Heart left ventricle (tissue), 16 donors: ENCODE measurements around the gene PI4KA. TPM values are rescaled to one million over a fixed set of nuclear protein-coding genes. Genes with fewer than 3 reads are reported as not detected.

Experiments
- ATAC-seq, 4 donors: fragments of 200-7000 bp; cut with Tn5 transposase; one replicate each; pipeline ENCODE4 v1.9.1; 2020 to 2022; ENCODE audit warnings: moderate library complexity in 4 of 4, mild to moderate bottlenecking in 3 of 4, moderate number of reproducible peaks in 1 of 4
- DNase-seq, 5 donors: peaks; one replicate each; pipeline ENCODE4 v3.0.0-alpha.2; 2020
- H3K27ac ChIP-seq, 12 donors: fragments of 200-600 bp; sonication (generic) in 4 of 12; one replicate each; pipeline versions ENCODE4 v1.5.0 to v1.8.0; 2016 to 2022; ENCODE audit warnings: mild to moderate bottlenecking in 2 of 12
- H3K27me3 ChIP-seq, 9 donors: fragments of 200-600 bp; sonication (generic) in 2 of 9; one replicate each; pipeline versions ENCODE4 v1.5.1 to v1.8.0; 2016 to 2022; ENCODE audit warnings: mild to moderate bottlenecking in 3 of 9
- H3K36me3 ChIP-seq, 9 donors: fragments of 200-600 bp; sonication (generic) in 2 of 9; one replicate each; pipeline versions ENCODE4 v1.5.0 to v1.8.0; 2018 to 2022; ENCODE audit warnings: mild to moderate bottlenecking in 2 of 9
- H3K4me1 ChIP-seq, 12 donors: fragments of 200-600 bp; sonication (generic) in 4 of 12; one replicate each; pipeline versions ENCODE4 v1.5.0 to v1.8.0; 2016 to 2022; ENCODE audit warnings: mild to moderate bottlenecking in 3 of 12
- H3K4me3 ChIP-seq, 12 donors: fragments of 200-600 bp; sonication (generic) in 4 of 12; one replicate each; pipeline versions ENCODE4 v1.5.0 to v1.8.0; 2017 to 2022; ENCODE audit warnings: mild to moderate bottlenecking in 9 of 12, moderate library complexity in 4 of 12
- H3K9me3 ChIP-seq, 12 donors: fragments of 200-600 bp; sonication (generic) in 4 of 12; one replicate each; pipeline versions ENCODE4 v1.5.0 to v1.8.0; 2016 to 2022; ENCODE audit warnings: mild to moderate bottlenecking in 1 of 12
- POLR2A ChIP-seq, 2 donors: fragments of 450-650 bp; IDR thresholded peaks; one replicate each; pipeline ENCODE4 v1.6.1; 2017; ENCODE audit warnings: antibody characterized with exemption in 2 of 2, mild to moderate bottlenecking in 2 of 2, moderate library complexity in 2 of 2
- WGBS, 4 donors: extraction: QIAGEN DNeasy Blood & Tissue Kit in 2 of 4; methylation state at CpG; one replicate each; pipeline versions ENCODE4 v1.1.5 to v1.1.7; 2013 to 2018; 5-methylcytosine and 5-hydroxymethylcytosine counted together
- intact Hi-C, 10 donors: fragments of 100-400 bp; cut with DNase I; formaldehyde crosslinking; loops; one replicate each; pipeline versions ENCODE4 v1.11.1 to v1.14.2; 2022
- polyA plus RNA-seq, 2 donors: library from polyadenylated mRNA; stranded (reverse); fragments of 200-250 nt; gene quantifications; one replicate each; pipeline ENCODE4 v1.2.3, GENCODE V29; 2013
- total RNA-seq, 9 donors: library from RNA; depleted of rRNA in 2 of 9; stranded (reverse); fragments of >200 nt in 2 of 9; fragmentation: NEBNext Ultra II Directional in 3 of 9; extraction: Animal tissue kit (Norgen Biotek cat#: 25700) in 3 of 9; gene quantifications; one replicate each; pipeline versions ENCODE4 v1.1.0 to v1.2.4, GENCODE V29; 2016 to 2023
- TF ChIP-seq, protein P1 (sequence below), 12 donors: fragments of 200-600 bp; sonication (generic) in 4 of 12; IDR thresholded peaks; one replicate each; pipeline versions ENCODE4 v1.5.0 to v1.8.0; 2018 to 2022; ENCODE audit warnings: antibody characterized with exemption in 12 of 12, mild to moderate bottlenecking in 5 of 12
- donor health status: ischemic (EF 13 %, LVEDD 7.1; RV severe dilation, severe dysfunction).
- donor health status: healthy with polysubstance abuse.
- donor health status: DM: no; HTN: yes; CAD: no.
- donor health status: DM: no; HTN: no; CAD: no.
- donor health status: ischemic (EF 25% LVEDD 6.9; RV normal size, moderate dysfunction).
- donor health status: ischemic (EF 25% LVEDD 5.7; RV mildly dilated, moderate dysfunction).
- donor health status: healthy.
- donor health status: DM: yes; HTN: yes; CAD: no.
- donor health status: ischemic (EF 35%, LVEDD 5.7; RV mildly dilated, moderate dysfunction).
- donor health status: nonischemic (EF 11% LVEDD 7.7; RV severe dilation, severe dysfunction).
- donor health status: DM: yes; HTN: yes; CAD: no.
- donor health status: PGD.
- donor health status: ischemic (EF 29% LVEDD 5.4; RV normal size, mild dysfunction).
- donor health status: nonischemic (EF 23%, LVEDD 6.1; RV moderate dilation, normal function).

The PI4KA gene
- total and polyA plus RNA-seq, 11 donors, result 20.6 to 66.4 (median 46.9) TPM

DNA sequence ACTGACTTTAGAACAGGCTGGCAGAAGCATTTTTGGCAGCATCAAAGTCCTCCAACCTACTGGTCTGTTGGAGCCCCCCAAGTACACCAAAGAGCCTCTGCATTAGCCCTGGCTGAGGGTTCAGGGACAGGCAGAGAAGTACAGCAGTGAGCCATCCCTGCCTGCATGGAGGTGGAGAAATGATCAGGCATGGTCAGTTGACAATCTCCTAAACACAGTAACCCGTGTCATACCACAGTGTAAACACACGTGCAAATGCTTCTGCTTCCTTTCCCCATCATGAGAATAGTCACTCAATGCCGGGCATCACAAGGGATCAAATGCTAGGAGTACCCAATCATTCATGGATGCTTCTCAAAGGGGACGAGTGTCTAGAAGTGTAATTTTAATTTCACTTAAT is 76.5 kb downstream of the PI4KA start:
- no peak overlapping the region for H3K27ac ChIP-seq
- intact Hi-C loops, result no loop called here
- TF ChIP-seq, protein P1, sequence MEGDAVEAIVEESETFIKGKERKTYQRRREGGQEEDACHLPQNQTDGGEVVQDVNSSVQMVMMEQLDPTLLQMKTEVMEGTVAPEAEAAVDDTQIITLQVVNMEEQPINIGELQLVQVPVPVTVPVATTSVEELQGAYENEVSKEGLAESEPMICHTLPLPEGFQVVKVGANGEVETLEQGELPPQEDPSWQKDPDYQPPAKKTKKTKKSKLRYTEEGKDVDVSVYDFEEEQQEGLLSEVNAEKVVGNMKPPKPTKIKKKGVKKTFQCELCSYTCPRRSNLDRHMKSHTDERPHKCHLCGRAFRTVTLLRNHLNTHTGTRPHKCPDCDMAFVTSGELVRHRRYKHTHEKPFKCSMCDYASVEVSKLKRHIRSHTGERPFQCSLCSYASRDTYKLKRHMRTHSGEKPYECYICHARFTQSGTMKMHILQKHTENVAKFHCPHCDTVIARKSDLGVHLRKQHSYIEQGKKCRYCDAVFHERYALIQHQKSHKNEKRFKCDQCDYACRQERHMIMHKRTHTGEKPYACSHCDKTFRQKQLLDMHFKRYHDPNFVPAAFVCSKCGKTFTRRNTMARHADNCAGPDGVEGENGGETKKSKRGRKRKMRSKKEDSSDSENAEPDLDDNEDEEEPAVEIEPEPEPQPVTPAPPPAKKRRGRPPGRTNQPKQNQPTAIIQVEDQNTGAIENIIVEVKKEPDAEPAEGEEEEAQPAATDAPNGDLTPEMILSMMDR (IDR thresholded peaks at IDR 0.05), result no peak
- TF ChIP-seq POLR2A (IDR thresholded peaks at IDR 0.05), result no peak
- DNase-seq (no peak), ATAC-seq (no peak)
- no peaks in the 10 kb centered on the region for H3K9me3 ChIP-seq
- H3K4me3 ChIP-seq, result no peak overlapping the region
- WGBS, 4 donors, result 83 to 93% (median 89%) methylated on average over 4 of the region's 4 CpGs
- peaks cover 0 to 47% (median 32%) of the 10 kb centered on the region in 9 donors for H3K36me3 ChIP-seq
- H3K4me1 ChIP-seq, result peaks cover 0 to 26% (median 7%) of the 10 kb centered on the region in 12 donors
- no peaks in the 10 kb centered on the region for H3K27me3 ChIP-seq

DNA sequence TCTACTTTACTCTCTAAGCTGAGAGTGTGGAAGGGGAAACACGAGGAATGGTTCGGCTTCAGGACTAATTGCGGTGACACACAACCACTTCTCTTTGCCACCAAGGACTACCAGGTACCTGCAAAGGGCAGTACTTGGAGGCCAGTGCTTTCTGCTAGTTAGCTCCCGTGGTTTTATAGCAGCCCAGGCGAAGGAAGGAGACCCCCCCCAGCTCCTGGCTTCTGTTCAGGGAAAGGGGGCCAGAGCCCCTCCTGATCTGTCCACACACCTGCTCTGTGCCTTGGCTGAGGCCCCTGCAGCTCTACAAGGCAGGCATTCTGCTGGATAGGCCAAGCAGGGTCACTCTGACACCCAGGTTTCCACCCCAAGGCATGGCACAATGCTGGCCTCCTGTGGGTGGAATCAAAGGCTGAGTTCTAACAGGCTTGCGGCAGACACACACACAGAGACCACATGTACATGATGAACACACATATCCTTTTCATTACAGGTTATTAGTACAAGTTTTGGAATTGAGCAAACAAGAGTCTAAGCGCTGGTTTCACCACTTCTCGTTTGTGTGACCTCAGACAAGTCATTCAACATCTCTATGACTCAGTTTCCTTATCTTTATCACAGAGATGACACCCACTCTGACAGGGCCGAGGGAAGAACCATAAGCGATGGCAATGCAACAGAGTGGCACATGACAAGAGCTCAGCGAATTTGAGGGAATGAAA is 77.2 kb downstream of the PI4KA start:
- intact Hi-C loops, result no loop called here
- Histone ChIP-seq H3K4me1 (peaks cover 0 to 19% (median 4%) of the 10 kb centered on the region in 12 donors), H3K9me3 (no peaks in the 10 kb centered on the region), H3K27ac (no peak overlapping the region), H3K27me3 (no peaks in the 10 kb centered on the region), H3K36me3 (peaks cover 0 to 41% (median 28%) of the 10 kb centered on the region in 9 donors), H3K4me3 (no peak overlapping the region)
- ATAC-seq (no peak), DNase-seq (no peak)
- no peak for TF ChIP-seq POLR2A (IDR thresholded peaks at IDR 0.05)
- TF ChIP-seq, protein P1 (IDR thresholded peaks at IDR 0.05), result no peak
- 88 to 93% (median 92%) methylated on average over 10 to 11 of the region's 11 CpGs for WGBS, 4 donors

DNA sequence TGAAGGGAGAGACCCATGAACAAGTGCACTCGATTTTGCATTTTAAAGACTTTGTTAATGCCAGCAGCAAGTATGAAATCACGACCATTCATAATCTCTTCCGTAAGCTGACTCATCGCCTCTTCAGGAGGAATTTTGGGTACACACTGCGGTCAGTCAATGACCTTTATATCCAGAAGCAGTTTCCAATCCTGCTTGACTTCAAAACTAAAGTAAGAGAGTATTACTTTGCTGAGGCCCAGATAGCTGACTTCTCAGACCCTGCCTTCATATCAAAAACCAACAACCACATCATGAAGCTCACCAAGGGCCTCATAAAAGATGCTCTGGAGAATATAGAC is 78.8 kb downstream of the PI4KA start:
- intact Hi-C loops, result no loop called here
- Histone ChIP-seq H3K4me3 (no peak overlapping the region), H3K9me3 (no peaks in the 10 kb centered on the region), H3K27me3 (no peaks in the 10 kb centered on the region), H3K4me1 (peaks cover 0 to 24% (median 6%) of the 10 kb centered on the region in 12 donors), H3K36me3 (peaks cover 0 to 43% (median 28%) of the 10 kb centered on the region in 9 donors), H3K27ac (no peak overlapping the region)
- ATAC-seq (no peak), DNase-seq (no peak)
- TF ChIP-seq, protein P1 (IDR thresholded peaks at IDR 0.05), result no peak
- no peak for TF ChIP-seq POLR2A (IDR thresholded peaks at IDR 0.05)
- 89 to 92% (median 90%) methylated on average over 5 of the region's 5 CpGs for WGBS, 4 donors

DNA sequence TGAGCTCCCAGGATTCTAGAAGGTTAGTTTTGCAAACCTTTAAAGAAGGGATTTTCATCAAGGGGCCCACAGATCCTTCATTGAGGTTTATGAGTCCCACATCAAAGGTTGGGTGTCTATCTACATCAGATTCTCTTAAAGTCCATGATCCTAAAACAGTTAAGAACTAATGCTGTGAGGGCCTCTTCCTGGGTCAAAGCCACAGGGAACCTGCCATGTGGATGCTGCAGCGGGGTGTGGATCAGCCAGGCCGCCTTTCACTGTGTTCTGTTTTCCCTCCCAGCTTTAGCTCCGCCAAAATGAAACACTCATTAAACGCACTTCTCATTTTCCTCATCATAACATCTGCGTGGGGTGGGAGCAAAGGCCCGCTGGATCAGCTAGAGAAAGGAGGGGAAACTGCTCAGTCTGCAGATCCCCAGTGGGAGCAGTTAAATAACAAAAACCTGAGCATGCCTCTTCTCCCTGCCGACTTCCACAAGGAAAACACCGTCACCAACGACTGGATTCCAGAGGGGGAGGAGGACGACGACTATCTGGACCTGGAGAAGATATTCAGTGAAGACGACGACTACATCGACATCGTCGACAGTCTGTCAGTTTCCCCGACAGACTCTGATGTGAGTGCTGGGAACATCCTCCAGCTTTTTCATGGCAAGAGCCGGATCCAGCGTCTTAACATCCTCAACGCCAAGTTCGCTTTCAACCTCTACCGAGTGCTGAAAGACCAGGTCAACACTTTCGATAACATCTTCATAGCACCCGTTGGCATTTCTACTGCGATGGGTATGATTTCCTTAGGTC is 79.4 kb downstream of the PI4KA start:
- TF ChIP-seq POLR2A (IDR thresholded peaks at IDR 0.05), result no peak
- TF ChIP-seq, protein P1 (IDR thresholded peaks at IDR 0.05), result no peak
- no peak for DNase-seq
- Histone ChIP-seq H3K9me3 (no peaks in the 10 kb centered on the region), H3K27ac (no peak overlapping the region), H3K27me3 (no peaks in the 10 kb centered on the region), H3K4me1 (peaks cover 0 to 24% (median 6%) of the 10 kb centered on the region in 12 donors), H3K4me3 (no peak overlapping the region), H3K36me3 (peaks cover 0 to 47% (median 28%) of the 10 kb centered on the region in 9 donors)
- WGBS, 4 donors, result 86 to 88% (median 87%) methylated on average over 25 of the region's 25 CpGs
- no peak for ATAC-seq
- intact Hi-C loops, result no loop called here
